ENCODE data around the gene TMEM50B.
"Not testable (repeated sequence)": the region's sequence is repeated elsewhere in the genome, so short reads cannot be mapped to it uniquely, and the experiment has no call there.

The TMEM50B gene

GRCh38 chr21:33428669-33429068 lies 51.1 kb downstream of the TMEM50B start:
- no peak for DNase-seq (ENCODE audit: low read depth)

GRCh38 chr21:33427051-33427450 lies 52.7 kb downstream of the TMEM50B start:
- DNase-seq (ENCODE audit: low read depth), result no peak

- DNase-seq (ENCODE audit: low read depth), result no peak
Measured at GRCh38 chr21:33425825-33426224, 53.9 kb downstream of the TMEM50B start.

DNA sequence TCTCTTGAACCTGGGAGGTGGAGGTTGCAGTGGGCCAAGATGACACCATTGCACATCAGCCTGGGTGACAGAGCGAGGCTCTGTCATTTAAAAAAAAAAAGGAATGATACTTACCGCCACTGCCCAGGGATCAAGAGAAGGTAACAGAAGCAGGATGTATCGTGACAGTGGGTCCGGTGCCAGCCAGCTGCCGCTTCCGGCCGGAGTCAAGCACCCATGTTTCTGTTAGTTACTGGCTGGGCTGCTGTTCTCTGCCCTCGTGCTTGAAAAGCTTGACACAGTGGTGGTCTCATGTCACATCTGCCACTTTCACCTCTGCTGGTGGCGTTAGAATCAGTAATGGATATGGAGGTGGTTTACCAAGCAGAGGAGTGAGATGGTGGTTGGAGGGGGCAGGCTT lies 55.6 kb downstream of the TMEM50B start:
- no peak for DNase-seq (ENCODE audit: low read depth)

- DNase-seq (ENCODE audit: low read depth), result no peak
Measured at GRCh38 chr21:33421713-33422393, 57.9 kb downstream of the TMEM50B start.

GRCh38 chr21:33419538-33420123 lies 60.1 kb downstream of the TMEM50B start:
- DNase-seq (ENCODE audit: low read depth), result peak; percentile 81

DNA sequence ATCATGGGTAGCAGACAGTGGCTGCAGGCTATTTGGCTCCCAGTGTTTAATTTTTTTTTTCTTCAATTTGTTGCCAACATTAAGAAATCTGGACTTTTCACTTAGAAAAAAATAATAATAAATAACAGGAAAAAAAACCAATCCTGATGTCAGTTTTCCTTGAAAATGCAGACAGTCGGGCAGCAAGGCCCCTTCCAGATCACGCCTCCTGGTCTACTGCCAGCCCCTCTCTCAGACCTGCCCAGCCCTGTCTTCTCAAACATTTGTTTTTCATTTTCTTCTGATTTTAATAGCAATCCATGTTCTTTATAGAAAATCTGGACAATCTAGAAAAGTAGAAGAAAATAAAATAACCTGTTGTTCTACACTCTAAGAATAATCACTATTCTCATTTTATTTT lies 61.1 kb downstream of the TMEM50B start:
- peak; percentile 78 for DNase-seq (ENCODE audit: low read depth)

- no peak for DNase-seq (ENCODE audit: low read depth)
Measured at GRCh38 chr21:33414926-33415325, 64.8 kb downstream of the TMEM50B start.

DNA sequence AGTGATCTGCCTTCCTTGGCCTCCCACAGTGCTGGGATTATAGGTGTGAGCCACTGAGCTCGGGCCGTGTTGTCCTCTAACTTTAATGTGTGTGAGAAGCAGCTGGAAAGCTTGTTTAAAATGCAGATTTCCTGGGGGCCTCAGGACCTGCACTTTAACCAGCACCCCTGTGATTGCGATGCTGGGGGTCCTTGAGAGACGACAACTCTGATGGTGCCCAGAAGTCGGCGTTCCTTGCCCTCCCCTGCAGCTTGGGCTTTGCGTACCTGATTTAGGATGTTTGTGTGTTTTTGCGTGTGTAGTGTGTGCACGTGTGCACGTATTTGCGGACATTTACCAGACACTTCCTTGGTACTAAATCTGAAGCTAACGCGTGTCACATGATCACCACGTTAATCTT lies 65.7 kb downstream of the TMEM50B start:
- no peak for DNase-seq (ENCODE audit: low read depth)

GRCh38 chr21:33412832-33413519 lies 66.8 kb downstream of the TMEM50B start:
- no peak for DNase-seq (ENCODE audit: low read depth)

GRCh38 chr21:33412439-33412831 lies 67.3 kb downstream of the TMEM50B start:
- not testable (repeated sequence) for DNase-seq (ENCODE audit: low read depth)

GRCh38 chr21:33411949-33412430 lies 67.8 kb downstream of the TMEM50B start:
- DNase-seq (ENCODE audit: low read depth), result no peak

DNA sequence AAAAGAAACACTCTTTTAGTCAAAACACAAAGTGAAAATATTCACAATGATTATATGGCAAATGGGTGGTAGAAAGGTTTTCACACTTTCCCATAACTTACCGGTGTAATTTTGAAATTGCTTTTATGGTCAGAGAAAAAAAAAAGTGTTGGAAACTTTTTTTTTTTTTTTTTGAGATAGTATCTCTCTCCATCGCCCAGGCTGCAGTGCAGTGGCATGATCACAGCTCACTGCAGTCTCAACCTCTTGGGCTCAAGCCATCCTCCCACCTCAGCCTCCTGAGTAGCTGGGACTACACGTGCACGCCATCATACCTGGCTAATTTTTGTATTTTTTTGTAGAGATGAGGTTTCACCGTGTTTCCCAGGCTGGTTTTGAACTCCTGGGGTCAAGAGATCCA lies 73.3 kb downstream of the TMEM50B start:
- no peak for DNase-seq (ENCODE audit: low read depth)

- DNase-seq (ENCODE audit: low read depth), result no peak
Measured at GRCh38 chr21:33403786-33404585, 75.8 kb downstream of the TMEM50B start.

DNA sequence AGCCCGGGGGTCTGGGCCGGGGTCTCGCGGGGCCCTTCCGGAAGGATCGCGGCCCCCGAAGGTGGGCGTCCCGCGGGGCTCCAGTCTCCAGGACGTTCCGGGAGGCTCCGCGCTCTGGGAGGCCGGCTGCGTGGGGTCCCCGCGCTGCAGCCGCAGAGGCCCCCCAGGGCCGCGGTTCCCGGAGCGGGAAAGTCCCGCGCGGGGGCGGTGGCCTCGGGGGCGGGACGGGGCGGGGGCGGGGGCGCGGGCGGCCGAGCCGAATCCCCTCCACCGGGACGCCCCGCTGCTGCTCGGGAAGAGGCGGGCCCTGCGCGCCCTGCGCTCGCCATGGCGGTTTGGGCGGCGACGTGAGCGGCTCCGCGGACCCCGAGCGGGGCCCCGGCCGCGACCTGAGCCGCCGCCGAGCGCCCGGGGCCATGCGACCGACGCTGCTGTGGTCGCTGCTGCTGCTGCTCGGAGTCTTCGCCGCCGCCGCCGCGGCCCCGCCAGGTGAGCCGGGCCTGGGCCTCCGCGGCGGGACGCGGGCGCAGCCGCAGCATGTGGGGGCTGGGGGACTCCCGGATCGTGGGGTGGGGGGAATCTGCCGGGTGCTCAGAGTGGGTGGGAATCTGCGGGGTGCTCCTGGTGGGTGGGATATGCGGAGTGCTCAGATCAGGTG lies 76.5 kb downstream of the TMEM50B start, which contains the start of gene IFNGR2:
TSS of gene IFNGR2 (plus strand) at position 286 of the 658 bp plus-strand sequence. CDS start at position 417, 131 bp downstream.
- no peak for DNase-seq (ENCODE audit: low read depth)

DNA sequence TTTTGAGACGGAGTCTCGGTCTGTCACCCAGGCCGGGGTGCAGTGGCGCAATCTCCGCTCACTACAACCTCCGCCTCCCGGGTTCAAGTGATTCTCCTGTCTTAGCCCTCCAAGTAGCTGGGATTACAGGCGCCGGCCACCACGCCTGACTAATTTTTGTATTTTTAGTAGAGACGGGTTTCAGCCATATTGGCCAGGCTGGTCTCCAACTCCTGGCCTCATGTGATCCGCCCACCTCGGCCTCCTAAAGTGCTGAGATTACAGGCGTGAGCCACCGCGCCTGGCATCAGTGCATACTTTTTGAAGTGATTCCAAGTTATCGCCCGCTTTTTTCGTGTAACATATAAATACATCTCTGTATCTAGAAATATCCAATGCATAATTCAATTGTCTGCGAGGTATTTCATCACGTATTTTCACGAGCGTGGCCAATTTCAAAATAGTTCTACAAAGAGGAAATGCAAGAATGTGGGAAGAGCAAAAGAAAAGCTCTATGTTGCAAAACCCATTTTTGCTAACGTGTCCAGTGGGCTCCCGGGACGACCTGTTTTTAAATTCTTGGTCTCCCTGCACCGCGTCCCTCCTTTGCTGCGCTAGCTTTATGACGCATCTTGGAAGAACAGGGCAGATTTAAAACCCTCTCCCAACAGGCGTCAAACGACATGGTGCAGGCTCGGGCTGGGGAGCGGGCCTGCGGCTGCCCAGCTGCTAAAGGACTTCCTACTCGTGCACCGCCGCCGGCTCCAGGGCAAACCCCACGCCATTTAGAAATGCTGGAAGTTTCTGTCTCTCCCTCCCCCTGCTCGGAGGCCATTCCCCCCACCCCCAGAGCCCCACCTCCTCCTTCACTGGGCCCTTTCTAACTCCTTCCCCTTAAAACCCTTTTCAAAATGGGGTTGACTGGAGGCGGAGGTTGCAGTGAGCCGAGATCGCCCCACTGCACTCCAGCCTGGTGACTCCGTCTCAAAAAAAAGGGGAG lies 77.5 kb downstream of the TMEM50B start:
- DNase-seq (ENCODE audit: low read depth), result no peak

DNA sequence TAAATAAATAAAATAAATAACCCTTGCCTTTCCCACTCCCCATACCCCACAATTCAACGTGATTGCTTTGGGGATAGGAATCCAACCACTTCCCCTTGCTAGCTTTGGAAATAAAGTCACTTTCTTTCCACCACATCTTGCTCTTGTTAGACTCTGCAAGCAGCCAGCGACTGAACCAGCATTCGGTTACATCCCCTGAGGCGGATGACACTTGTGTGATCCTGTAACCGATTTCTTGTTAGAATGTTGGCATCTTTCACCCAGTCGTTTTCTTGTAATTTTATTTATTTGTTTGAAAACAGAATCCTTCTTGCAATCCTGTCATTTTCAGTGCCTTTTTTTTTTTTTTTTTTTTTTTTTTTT lies 78.2 kb downstream of the TMEM50B start:
- no peak for DNase-seq (ENCODE audit: low read depth)
